IMR-90 (cell line): ENCODE data around the gene ITPK1. TPM values are rescaled to one million over a fixed set of nuclear protein-coding genes. Genes with fewer than 3 reads are reported as not detected.

Experiments
- ATAC-seq: fragments of 200-7000 bp; cut with Tn5 transposase; 2 replicates; pipeline ENCODE4 v1.9.1; 2020; ENCODE audit warnings: low read depth, mild to moderate bottlenecking, moderate library complexity
- BruUV-seq: library from RNA; stranded (reverse); fragments of 400-500 nt; replicated peaks from 2 replicates; lab custom pipeline; 2021; lab: Mats Ljungman, UMichigan
- CTCF ChIA-PET: fragments of 300-600 bp; formaldehyde crosslinking; extraction: SDS; loops from one replicate; lab custom pipeline; 2021; ENCODE audit warnings: antibody characterized with exemption; lab: Yijun Ruan, JAX
- POLR2A ChIA-PET: fragments of 300-600 bp; sonication (Branson Sonifier 250); formaldehyde crosslinking; loops from one replicate; lab custom pipeline; 2022; ENCODE audit warnings: antibody characterized with exemption; ENCODE audit not compliant: unreplicated experiment; lab: Charles Lee
- DNase-seq: peaks from one replicate; pipeline ENCODE4 v3.0.0; 2013
- H2AFZ ChIP-seq: replicated peaks from 2 replicates; pipeline ENCODE3; 2013; ENCODE audit warnings: low read length, mild to moderate bottlenecking; ENCODE audit not compliant: poor library complexity
- H2AK5ac ChIP-seq: 2 replicates; pipeline ENCODE4 v1.6.1; 2013; ENCODE audit warnings: low read depth, low read length, inconsistent platforms
- H2AK9ac ChIP-seq: replicated peaks from 2 replicates; pipeline ENCODE3; 2013; ENCODE audit warnings: mild to moderate bottlenecking, low read depth, low read length, moderate library complexity; ENCODE audit not compliant: poor library complexity
- H2BK120ac ChIP-seq: 2 replicates; pipeline ENCODE4 v1.6.1; 2013; ENCODE audit warnings: low read depth, low read length, inconsistent platforms
- H2BK15ac ChIP-seq: 3 replicates; pipeline ENCODE4 v1.6.1; 2013; ENCODE audit warnings: low read depth, low read length, inconsistent platforms
- H2BK20ac ChIP-seq: 2 replicates; pipeline ENCODE4 v1.6.1; 2013; ENCODE audit warnings: low read depth, mild to moderate bottlenecking, inconsistent platforms, low read length, moderate library complexity
- H2BK5ac ChIP-seq: 2 replicates; pipeline ENCODE4 v1.6.1; 2013; ENCODE audit warnings: mild to moderate bottlenecking, low read depth, low read length, inconsistent platforms; ENCODE audit not compliant: poor library complexity, severe bottlenecking
- H3K14ac ChIP-seq: replicated peaks from 2 replicates; pipeline ENCODE4 v1.6.1; 2013; ENCODE audit warnings: low read depth, low read length, inconsistent platforms
- H3K18ac ChIP-seq: 2 replicates; pipeline ENCODE4 v1.6.1; 2013; ENCODE audit warnings: low read depth, low read length, control low read depth
- H3K23ac ChIP-seq: 2 replicates; pipeline ENCODE4 v1.6.1; 2013; ENCODE audit warnings: low read depth, low read length, inconsistent platforms
- H3K27ac ChIP-seq: 2 replicates; pipeline ENCODE4 v1.5.1; 2013; ENCODE audit warnings: mild to moderate bottlenecking, control low read depth, low read length; ENCODE audit not compliant: insufficient read depth
- H3K27me3 ChIP-seq: 2 replicates; pipeline ENCODE4 v1.6.1; 2013; ENCODE audit warnings: low read length; ENCODE audit not compliant: control insufficient read depth, insufficient read depth
- H3K36me3 ChIP-seq: 2 replicates; pipeline ENCODE4 v1.6.1; 2013; ENCODE audit warnings: low read length, mixed read lengths; ENCODE audit not compliant: control insufficient read depth, insufficient read depth
- H3K4ac ChIP-seq: 2 replicates; pipeline ENCODE4 v1.6.1; 2013; ENCODE audit warnings: low read depth, low read length, inconsistent platforms
- H3K4me1 ChIP-seq: 2 replicates; pipeline ENCODE4 v1.6.1; 2013; ENCODE audit warnings: low read length, mixed read lengths; ENCODE audit not compliant: control insufficient read depth, insufficient read depth
- H3K4me2 ChIP-seq: 2 replicates; pipeline ENCODE4 v1.6.1; 2013; ENCODE audit warnings: low read depth, mild to moderate bottlenecking, control low read depth, low read length, moderate library complexity
- H3K4me3 ChIP-seq: 2 replicates; pipeline ENCODE4 v1.5.1; 2013; ENCODE audit warnings: low read depth, mild to moderate bottlenecking, control low read depth, low read length, moderate library complexity; ENCODE audit not compliant: insufficient read depth
- H3K56ac ChIP-seq: 2 replicates; pipeline ENCODE4 v1.6.1; 2013; ENCODE audit warnings: low read length, inconsistent platforms; ENCODE audit not compliant: insufficient read depth; ENCODE audit errors: extremely low read depth
- H3K79me1 ChIP-seq, 2 experiments: 2 replicates each; pipeline ENCODE4 v1.6.1; 2013; ENCODE audit warnings: low read length in 2 of 2, inconsistent platforms in 1 of 2, low read depth in 1 of 2
- H3K9ac ChIP-seq: 2 replicates; pipeline ENCODE4 v1.6.1; 2013; ENCODE audit warnings: low read depth, low read length, control low read depth
- H3K9me1 ChIP-seq: 2 replicates; pipeline ENCODE4 v1.6.1; 2013; ENCODE audit warnings: low read length, inconsistent platforms; ENCODE audit not compliant: insufficient read depth
- H3K9me3 ChIP-seq: 2 replicates; pipeline ENCODE4 v1.6.1; 2013; ENCODE audit warnings: low read length; ENCODE audit not compliant: control insufficient read depth, insufficient read depth
- H4K20me1 ChIP-seq: 2 replicates; pipeline ENCODE4 v1.6.1; 2013; ENCODE audit warnings: low read length, inconsistent platforms; ENCODE audit not compliant: insufficient read depth
- H4K5ac ChIP-seq: 2 replicates; pipeline ENCODE4 v1.6.1; 2013; ENCODE audit warnings: mild to moderate bottlenecking, low read depth, low read length, control low read depth
- H4K8ac ChIP-seq, 2 experiments: 2 replicates each; pipeline ENCODE4 v1.6.1; 2013; ENCODE audit warnings: low read depth in 2 of 2, low read length in 2 of 2, control low read depth in 1 of 2, inconsistent platforms in 1 of 2
- H4K91ac ChIP-seq: 2 replicates; pipeline ENCODE4 v1.6.1; 2013; ENCODE audit warnings: low read depth, low read length, inconsistent platforms; ENCODE audit not compliant: insufficient read depth
- BHLHE40 ChIP-seq: fragments of 150-350 bp; IDR thresholded peaks from 2 replicates; pipeline ENCODE4 v1.6.1; 2016; ENCODE audit warnings: mild to moderate bottlenecking, low read depth, low read length
- CEBPB ChIP-seq: IDR thresholded peaks from 2 replicates; pipeline ENCODE4 v1.6.1; 2012; ENCODE audit warnings: low read depth, low read length, improper control_type of control experiment
- CHD1 ChIP-seq: IDR thresholded peaks from 2 replicates; pipeline ENCODE4 v1.6.1; 2012; ENCODE audit warnings: low read depth, low read length, improper control_type of control experiment
- FOS ChIP-seq: fragments of 150-350 bp; IDR thresholded peaks from 2 replicates; pipeline ENCODE4 v1.6.1; 2016; ENCODE audit warnings: low read depth, low read length
- NFE2L2 ChIP-seq: fragments of 150-350 bp; IDR thresholded peaks from 2 replicates; pipeline ENCODE4 v1.6.1; 2016; ENCODE audit warnings: low read depth, mild to moderate bottlenecking, low read length
- RAD21 ChIP-seq: IDR thresholded peaks from 2 replicates; pipeline ENCODE4 v1.6.1; 2012; ENCODE audit warnings: low read length, improper control_type of control experiment
- RFX5 ChIP-seq: IDR thresholded peaks from 2 replicates; pipeline ENCODE4 v1.8.0; 2012; ENCODE audit warnings: low read depth, mild to moderate bottlenecking, low read length, moderate library complexity
- WGBS, 2 experiments: methylation state at CpG; one replicate each; pipeline versions ENCODE4 v1.1.5 to v1.1.7; 2013; ENCODE audit warnings: missing lambda C conversion rate in 2 of 2; ENCODE audit not compliant: insufficient read length in 1 of 2; ENCODE audit errors: extremely low coverage in 2 of 2; 5-methylcytosine and 5-hydroxymethylcytosine counted together
- dilution Hi-C: fragments of 300-500 bp; cut with HindIII; formaldehyde crosslinking; loops from one replicate; pipeline ENCODE4 v1.14.3; 2018; ENCODE audit warnings: low sequenced_read_pairs; ENCODE audit not compliant: unreplicated experiment
- in situ Hi-C: fragments of 300-500 bp; cut with MboI; formaldehyde crosslinking; loops from 3 replicates; pipeline ENCODE4 v1.14.3; 2019; ENCODE audit warnings: low sequenced_read_pairs, inconsistent platforms, mixed read lengths
- intact Hi-C: fragments of 100-400 bp; cut with micrococcal nuclease; formaldehyde crosslinking; loops from 2 replicates; pipeline ENCODE4 v1.10.0; 2022
- polyA plus RNA-seq, 3 experiments: library from polyadenylated mRNA; depleted of rRNA; stranded (reverse); fragments of >200 nt; gene quantifications; 2 replicates each; pipeline ENCODE4 v1.2.3, GENCODE V29; 2012; ENCODE audit warnings: low replicate concordance in 1 of 3
- total RNA-seq: library from RNA; depleted of rRNA; stranded (reverse); fragments of >200 nt; gene quantifications from 2 replicates; pipeline ENCODE4 v1.2.3, GENCODE V29; 2012
- TF ChIP-seq, protein P1 (sequence below): fragments of 150-350 bp; IDR thresholded peaks from 2 replicates; pipeline ENCODE4 v1.6.1; 2016; ENCODE audit warnings: low read depth, mild to moderate bottlenecking, low read length, moderate library complexity, borderline replicate concordance
- TF ChIP-seq, protein P2 (sequence below): fragments of 150-350 bp; IDR thresholded peaks from 2 replicates; pipeline ENCODE4 v1.6.1; 2017; ENCODE audit warnings: mild to moderate bottlenecking, antibody characterized with exemption, low read length, low read depth

Gene ITPK1
- total and polyA plus RNA-seq, 2 of the 4 experiments (the other 2 are of a cell fraction), result 21.7 to 26.9 TPM

DNA sequence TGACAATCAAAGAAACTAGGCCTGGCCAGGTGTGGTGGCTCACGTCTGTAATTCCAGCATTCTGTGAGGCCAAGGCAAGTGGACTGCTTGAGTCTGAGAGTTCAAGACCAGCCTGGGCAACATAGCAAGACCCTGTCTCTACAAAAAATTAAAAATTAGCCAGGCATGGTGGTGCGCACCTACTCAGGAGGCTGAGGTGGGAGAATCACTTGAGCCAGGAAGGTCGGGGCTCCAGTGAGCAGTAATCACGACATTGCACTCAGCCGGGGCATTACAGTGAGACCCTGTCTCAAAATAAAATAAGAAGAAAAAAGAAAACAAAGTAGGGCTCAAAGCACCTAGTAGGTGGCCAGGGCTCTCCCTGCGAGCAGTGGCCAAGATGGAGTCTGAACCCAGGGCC is 113.7 kb downstream of the ITPK1 start:
- H4K91ac ChIP-seq, result no peak overlapping the region
- no peak overlapping the region for H3K9ac ChIP-seq
- H3K4me2 ChIP-seq, result no peak overlapping the region
- H3K79me1 ChIP-seq, result no peaks in the 10 kb centered on the region
- 100% methylated on average over 1 of the region's 6 CpGs; no CpG with 5 or more reads in 1 of the 2 experiments for WGBS, 2 experiments
- H3K14ac ChIP-seq, result no peak overlapping the region
- intact Hi-C loops (no loop called here), in situ Hi-C loops (no loop called here), dilution Hi-C loops (no loop called here)
- H3K27ac ChIP-seq, result no peak overlapping the region
- H3K4me1 ChIP-seq, result no peaks in the 10 kb centered on the region
- no peak overlapping the region for H2BK120ac ChIP-seq
- CTCF ChIA-PET, result no interaction called here
- no peak overlapping the region for H2AFZ ChIP-seq
- H3K18ac ChIP-seq, result no peak overlapping the region
- DNase-seq (no peak), ATAC-seq (no peak)
- H2AK9ac ChIP-seq, result no peak overlapping the region
- H3K4me3 ChIP-seq, result no peak overlapping the region
- H3K9me3 ChIP-seq, result no peaks in the 10 kb centered on the region
- H4K5ac ChIP-seq, result no peak overlapping the region
- H2BK15ac ChIP-seq, result no peak overlapping the region
- no peak overlapping the region for H2BK20ac ChIP-seq
- no peak overlapping the region for H3K56ac ChIP-seq
- TF ChIP-seq CHD1 (no peak), BHLHE40 (no peak), NFE2L2 (no peak), FOS (no peak), RFX5 (no peak), RAD21 (no peak), CEBPB (no peak)
- TF ChIP-seq, protein P1, sequence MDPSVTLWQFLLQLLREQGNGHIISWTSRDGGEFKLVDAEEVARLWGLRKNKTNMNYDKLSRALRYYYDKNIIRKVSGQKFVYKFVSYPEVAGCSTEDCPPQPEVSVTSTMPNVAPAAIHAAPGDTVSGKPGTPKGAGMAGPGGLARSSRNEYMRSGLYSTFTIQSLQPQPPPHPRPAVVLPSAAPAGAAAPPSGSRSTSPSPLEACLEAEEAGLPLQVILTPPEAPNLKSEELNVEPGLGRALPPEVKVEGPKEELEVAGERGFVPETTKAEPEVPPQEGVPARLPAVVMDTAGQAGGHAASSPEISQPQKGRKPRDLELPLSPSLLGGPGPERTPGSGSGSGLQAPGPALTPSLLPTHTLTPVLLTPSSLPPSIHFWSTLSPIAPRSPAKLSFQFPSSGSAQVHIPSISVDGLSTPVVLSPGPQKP, result no peak
- TF ChIP-seq, protein P2, sequence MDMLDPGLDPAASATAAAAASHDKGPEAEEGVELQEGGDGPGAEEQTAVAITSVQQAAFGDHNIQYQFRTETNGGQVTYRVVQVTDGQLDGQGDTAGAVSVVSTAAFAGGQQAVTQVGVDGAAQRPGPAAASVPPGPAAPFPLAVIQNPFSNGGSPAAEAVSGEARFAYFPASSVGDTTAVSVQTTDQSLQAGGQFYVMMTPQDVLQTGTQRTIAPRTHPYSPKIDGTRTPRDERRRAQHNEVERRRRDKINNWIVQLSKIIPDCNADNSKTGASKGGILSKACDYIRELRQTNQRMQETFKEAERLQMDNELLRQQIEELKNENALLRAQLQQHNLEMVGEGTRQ, result no peak
- H4K8ac ChIP-seq, result no peak overlapping the region
- H4K20me1 ChIP-seq, result no peaks in the 10 kb centered on the region
- H3K4ac ChIP-seq, result no peak overlapping the region
- no TSS peak for BruUV-seq
- peaks cover 4% of the 10 kb centered on the region; the same call in 1 of the 2 replicates for H3K9me1 ChIP-seq
- H3K36me3 ChIP-seq, result no peaks in the 10 kb centered on the region
- H2BK5ac ChIP-seq, result no peak overlapping the region
- no peak overlapping the region for H3K23ac ChIP-seq
- H2AK5ac ChIP-seq, result no peak overlapping the region
- no peaks in the 10 kb centered on the region for H3K27me3 ChIP-seq
- POLR2A ChIA-PET, result no interaction called here
